Pulmonary artery endothelial cell (primary cell): ENCODE data around the gene CPT1A. TPM values are rescaled to one million over a fixed set of nuclear protein-coding genes. Genes with fewer than 3 reads are reported as not detected.

Experiments used
- DNase-seq: peaks from one replicate; pipeline ENCODE4 v3.0.0-alpha.2; 2011; ENCODE audit warnings: low read depth, low spot score
- total RNA-seq: library from RNA; depleted of rRNA; stranded (reverse); fragments of >200 nt; gene quantifications from 2 replicates; pipeline ENCODE4 v1.2.3, GENCODE V29; 2014

CPT1A gene
- total RNA-seq, 1 donor from 2014 or later: 70.6 TPM

DNA sequence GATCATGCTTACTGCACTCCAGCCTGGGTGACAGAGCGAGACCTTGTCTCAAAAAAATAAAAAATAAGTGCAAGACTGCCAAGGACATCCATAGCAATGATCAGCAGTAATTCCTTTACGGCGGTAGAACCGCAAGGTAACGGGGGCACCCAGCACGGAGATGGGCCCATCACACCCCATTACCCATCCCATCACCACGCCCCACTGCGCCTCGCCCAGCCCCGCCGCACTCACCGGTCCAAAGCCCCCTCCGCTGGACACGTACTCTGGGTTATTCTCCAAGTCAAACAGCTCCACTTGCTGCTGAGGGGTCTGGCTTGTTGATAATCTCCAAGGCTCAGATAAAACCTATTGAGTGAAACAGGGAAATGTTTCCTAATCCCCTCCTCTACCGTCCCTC lies 81.7 kb downstream of the CPT1A start:
- no peak for DNase-seq

GRCh38 chr11:68757711-68758110 lies 84.0 kb downstream of the CPT1A start:
- DNase-seq: no peak

GRCh38 chr11:68756171-68756766 lies 85.4 kb downstream of the CPT1A start:
- DNase-seq: no peak

GRCh38 chr11:68753300-68753699 lies 88.4 kb downstream of the CPT1A start:
- DNase-seq: no peak

GRCh38 chr11:68751331-68751856 lies 90.3 kb downstream of the CPT1A start, which contains the start of gene TESMIN:
TSS of gene TESMIN (minus strand) at chr11:68751520. CDS start at chr11:68750660, 860 bp downstream.
- peak; percentile 7 for DNase-seq

DNA sequence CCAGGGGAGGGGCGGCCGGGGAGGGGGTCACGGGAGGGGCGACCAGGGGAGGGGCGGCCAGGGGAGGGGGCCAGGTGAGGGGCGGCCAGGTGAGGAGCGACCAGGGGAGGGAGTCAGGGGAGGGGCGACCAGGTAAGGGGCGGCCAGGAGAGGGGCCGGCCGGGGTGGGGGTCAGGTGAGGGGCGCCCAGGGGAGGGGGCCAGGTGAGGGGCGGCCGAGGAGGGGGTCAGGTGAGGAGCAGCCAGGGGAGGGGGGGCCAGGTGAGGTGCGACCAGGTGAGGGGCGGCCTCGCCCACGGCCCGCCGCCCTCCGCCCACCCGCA lies 90.8 kb downstream of the CPT1A start:
- no peak for DNase-seq

DNA sequence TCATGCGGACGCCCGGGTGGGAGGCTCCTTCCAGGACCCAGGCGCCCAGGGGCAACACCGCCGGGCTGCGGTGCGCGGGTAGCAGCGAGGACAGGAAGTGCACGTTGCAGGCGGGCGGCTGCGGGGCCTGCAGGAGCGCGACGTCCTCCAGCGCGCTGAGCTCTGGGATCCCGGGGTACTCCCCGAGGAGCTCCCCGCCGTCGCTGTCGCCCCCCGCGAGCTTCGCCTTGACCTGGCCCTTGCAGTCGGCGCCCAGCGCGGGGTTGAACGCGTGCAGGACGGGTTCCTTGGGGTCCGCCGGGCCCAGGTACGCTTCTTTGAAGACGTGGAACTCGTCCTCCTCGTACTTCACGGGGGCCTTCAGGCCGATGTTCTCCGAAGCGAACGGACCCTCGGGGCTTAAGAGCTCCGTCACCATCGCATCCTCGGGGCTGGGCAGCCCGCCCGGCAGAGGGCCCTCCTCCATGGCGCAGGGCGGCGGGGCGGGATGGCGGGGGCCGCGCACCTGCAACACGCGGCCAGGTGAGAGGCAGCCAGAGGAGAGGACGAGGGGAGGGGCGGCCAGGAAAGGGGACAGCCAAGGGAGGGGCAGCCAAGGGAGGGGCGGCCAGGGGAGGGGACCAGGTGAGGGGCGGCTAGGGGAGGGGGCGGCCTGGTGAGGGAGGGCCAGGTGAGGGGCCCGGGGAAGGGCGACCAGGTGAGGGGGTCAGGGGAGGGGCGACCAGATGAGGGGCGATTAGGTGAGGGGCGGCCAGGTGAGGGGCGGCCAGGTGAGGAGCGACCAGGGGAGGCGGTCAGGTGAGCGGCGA lies 91.3 kb downstream of the CPT1A start:
- no peak for DNase-seq

GRCh38 chr11:68749229-68750123 lies 92.2 kb downstream of the CPT1A start:
- DNase-seq: peak; percentile 54

GRCh38 chr11:68748061-68748460 lies 93.7 kb downstream of the CPT1A start:
- no peak for DNase-seq

- DNase-seq: no peak
Measured at GRCh38 chr11:68743539-68743938, 98.2 kb downstream of the CPT1A start.

GRCh38 chr11:68741463-68741862 lies 100.3 kb downstream of the CPT1A start:
- DNase-seq: no peak

GRCh38 chr11:68735646-68736045 lies 106.1 kb downstream of the CPT1A start:
- no peak for DNase-seq

GRCh38 chr11:68735125-68735524 lies 106.6 kb downstream of the CPT1A start:
- DNase-seq: no peak

DNA sequence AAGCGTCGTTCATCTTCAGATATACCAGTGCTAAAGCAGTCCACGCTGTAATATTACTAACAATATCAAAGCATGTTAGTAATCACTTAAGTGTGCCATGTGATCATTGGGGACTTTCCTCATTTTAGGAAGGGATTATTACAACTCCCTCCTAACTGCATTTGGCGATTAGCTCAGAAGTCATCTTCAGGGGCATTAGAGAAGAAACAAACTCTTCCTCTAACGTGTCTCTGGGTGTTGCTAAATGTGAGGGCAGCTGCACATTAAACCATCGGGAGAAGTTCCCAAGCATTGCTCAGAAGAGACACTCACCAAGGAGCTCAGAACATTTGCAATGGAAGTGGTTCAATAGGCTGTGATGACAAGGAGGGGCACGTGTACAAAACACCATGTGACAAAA lies 107.6 kb downstream of the CPT1A start:
- DNase-seq: no peak

GRCh38 chr11:68727783-68728182 lies 113.9 kb downstream of the CPT1A start:
- no peak for DNase-seq

DNA sequence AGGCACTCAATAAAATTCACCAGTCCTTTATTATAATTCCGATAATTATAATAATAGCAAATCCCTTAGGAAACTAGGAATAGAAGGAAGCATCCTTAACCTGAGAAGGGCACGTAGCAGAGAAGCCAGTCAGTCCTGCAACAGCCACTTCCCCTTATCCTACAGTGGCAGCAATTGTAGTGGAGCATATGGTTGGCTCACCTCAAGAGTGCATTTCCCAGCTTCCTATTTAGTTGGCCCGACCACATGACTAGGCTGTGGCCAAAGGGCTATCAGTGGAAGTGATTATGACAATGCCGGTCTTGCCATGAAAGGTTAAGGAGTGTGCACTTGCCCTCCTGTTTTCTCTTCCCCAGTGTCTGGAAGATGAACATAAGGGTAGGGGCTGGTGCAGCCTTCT lies 117.4 kb downstream of the CPT1A start:
- DNase-seq: no peak

DNA sequence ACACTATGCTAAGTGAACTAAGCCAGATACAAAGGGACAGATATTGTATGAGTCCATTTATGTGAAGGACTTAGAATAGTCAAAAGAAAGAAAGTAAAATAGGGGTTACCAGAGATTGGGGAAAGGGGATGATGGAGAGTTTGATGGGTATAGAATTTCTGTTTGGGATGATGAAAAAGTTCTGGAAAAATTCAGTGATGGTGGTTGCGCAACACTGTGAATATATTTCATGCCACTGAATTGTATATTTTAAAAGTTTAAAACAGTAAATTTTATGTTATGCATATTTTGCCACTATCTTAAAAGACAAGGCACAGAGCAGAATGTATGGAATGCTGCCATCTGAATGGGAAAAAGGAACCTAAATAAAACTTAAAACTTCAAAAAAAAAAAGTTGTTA lies 119.6 kb downstream of the CPT1A start:
- DNase-seq: no peak

GRCh38 chr11:68721075-68721474 lies 120.6 kb downstream of the CPT1A start:
- no peak for DNase-seq

- no peak for DNase-seq
Measured at GRCh38 chr11:68715456-68716122, 126.1 kb downstream of the CPT1A start.

DNA sequence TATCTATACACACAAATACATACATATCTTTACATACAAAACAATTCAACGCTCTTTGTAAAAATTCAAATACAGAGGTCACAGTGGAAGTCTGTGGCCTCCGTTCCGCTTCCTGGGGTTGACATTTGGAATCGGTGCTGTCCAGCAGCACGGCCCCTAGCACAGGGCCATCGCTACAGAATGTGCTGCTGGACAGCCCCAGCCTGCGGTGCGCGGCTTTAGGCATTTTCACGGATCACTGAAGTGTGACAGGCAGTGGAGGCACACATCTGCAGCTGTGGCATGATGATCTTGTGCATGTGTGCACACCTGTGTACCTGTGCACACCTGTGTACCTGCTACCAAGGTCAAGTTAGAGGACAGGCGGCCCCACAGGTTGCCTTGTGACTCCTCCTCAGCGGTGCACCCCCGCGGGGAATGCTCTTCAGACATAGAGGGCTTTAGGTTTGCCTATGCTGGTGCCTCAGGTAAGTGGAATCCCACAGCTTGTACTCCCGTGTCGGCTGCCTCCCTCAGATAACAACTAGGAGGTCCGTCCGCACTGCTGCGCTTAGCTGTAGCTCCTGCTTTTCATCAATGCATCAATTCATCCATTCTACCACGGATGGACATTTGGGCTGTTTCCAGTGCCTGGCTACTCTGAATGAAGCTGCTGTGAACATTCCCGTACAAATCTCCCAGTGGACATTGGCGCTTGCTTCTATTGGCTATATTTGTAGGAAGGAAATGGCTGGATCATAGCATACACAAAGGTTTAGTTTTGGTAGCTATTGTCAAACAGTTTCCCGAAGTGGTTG lies 127.5 kb downstream of the CPT1A start:
- DNase-seq: no peak

DNA sequence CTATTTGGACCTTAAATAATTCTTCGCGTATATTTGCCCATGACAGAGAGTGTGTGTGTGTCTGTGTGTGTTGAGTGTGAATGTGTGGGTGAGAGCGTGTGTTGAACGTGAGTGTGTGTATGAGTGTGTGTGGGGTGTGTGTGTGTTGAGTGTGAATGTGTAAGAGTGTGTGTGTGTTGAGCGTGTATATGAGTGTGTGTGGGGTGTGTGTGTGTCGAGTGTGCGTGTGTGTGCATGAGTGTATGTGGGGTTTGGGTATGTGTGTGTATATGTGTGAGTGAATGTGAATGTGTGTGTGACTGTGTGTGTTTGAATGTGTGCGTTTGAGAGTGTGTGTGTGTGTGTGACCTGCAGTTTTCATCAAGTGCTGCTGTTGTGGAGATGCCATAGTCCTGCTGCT lies 130.6 kb downstream of the CPT1A start:
- no peak for DNase-seq
